Smooth muscle cell (in vitro differentiated cells): ENCODE results near the gene MYO5A. TPM values are rescaled to one million over a fixed set of nuclear protein-coding genes. Genes with fewer than 3 reads are reported as not detected.

Source experiments
- DNase-seq: peaks from one replicate; lab custom pipeline; 2025; ENCODE audit not compliant: unreplicated experiment; lab: John Stamatoyannopoulos, UW
- H2AFZ ChIP-seq: fragments of 200-600 bp; sonication (generic); 2 replicates; pipeline ENCODE4 v1.6.0; 2016; ENCODE audit warnings: antibody characterized with exemption, low read depth, mild to moderate bottlenecking
- H3F3A ChIP-seq: fragments of 200-600 bp; sonication (generic); 2 replicates; pipeline ENCODE4 v1.6.0; 2017; ENCODE audit warnings: antibody characterized with exemption, low read depth
- H3K27ac ChIP-seq: fragments of 200-600 bp; sonication (generic); 2 replicates; pipeline ENCODE4 v1.5.1; 2016; ENCODE audit warnings: low read depth, mild to moderate bottlenecking
- H3K27me3 ChIP-seq: fragments of 200-600 bp; sonication (generic); 2 replicates; pipeline ENCODE4 v1.6.1; 2016; ENCODE audit warnings: low read depth, mild to moderate bottlenecking
- H3K36me3 ChIP-seq: fragments of 200-600 bp; sonication (generic); 2 replicates; pipeline ENCODE4 v1.5.1; 2016; ENCODE audit warnings: low read depth
- H3K4me1 ChIP-seq: fragments of 200-600 bp; sonication (generic); 2 replicates; pipeline ENCODE4 v1.5.1; 2016; ENCODE audit warnings: low read depth
- H3K4me2 ChIP-seq: fragments of 200-600 bp; sonication (generic); 2 replicates; pipeline ENCODE4 v1.6.0; 2016; ENCODE audit warnings: mild to moderate bottlenecking
- H3K4me3 ChIP-seq: fragments of 200-600 bp; sonication (generic); 2 replicates; pipeline ENCODE4 v1.5.1; 2016; ENCODE audit warnings: mild to moderate bottlenecking
- H3K79me2 ChIP-seq: fragments of 200-600 bp; sonication (generic); 2 replicates; pipeline ENCODE4 v1.6.0; 2016; ENCODE audit warnings: low read depth, mild to moderate bottlenecking
- H3K9ac ChIP-seq: fragments of 200-600 bp; sonication (generic); 2 replicates; pipeline ENCODE4 v1.6.0; 2016; ENCODE audit warnings: low read depth
- H3K9me3 ChIP-seq: fragments of 200-600 bp; sonication (generic); replicated peaks from 2 replicates; pipeline ENCODE4 v1.5.1; 2016; ENCODE audit warnings: low read depth
- H4K20me1 ChIP-seq: fragments of 200-600 bp; sonication (generic); 2 replicates; pipeline ENCODE4 v1.6.0; 2016; ENCODE audit warnings: low read depth
- CTCF ChIP-seq: fragments of 200-600 bp; sonication (generic); IDR thresholded peaks from 2 replicates; pipeline ENCODE4 v1.5.1; 2017; ENCODE audit warnings: borderline replicate concordance, mild to moderate bottlenecking, antibody characterized with exemption; ENCODE audit not compliant: insufficient read depth, poor library complexity, severe bottlenecking
- WGBS: methylation state at CpG from one replicate; pipeline ENCODE4 v1.1.7; 2016; ENCODE audit warnings: low lambda C conversion rate; 5-methylcytosine and 5-hydroxymethylcytosine counted together
- polyA plus RNA-seq: library from polyadenylated mRNA; unstranded; fragments of >200 nt; fragmentation: Nextera tagmentation; extraction: Ambion mirVana; gene quantifications from 2 replicates; pipeline ENCODE4 v1.2.1, GENCODE V29; 2016
- total RNA-seq: library from RNA; depleted of rRNA; stranded (reverse); fragments of >200 nt; gene quantifications from 2 replicates; pipeline ENCODE4 v1.2.3, GENCODE V29; 2014

MYO5A gene
- total and polyA plus RNA-seq, 2 experiments from 2014 or later, result 29.4 to 68.8 TPM

- WGBS, result 64% methylated on average over 5 of the region's 5 CpGs
- Histone ChIP-seq H2AFZ (no peak overlapping the region), H3K9me3 (no peaks in the 10 kb centered on the region), H3K27me3 (no peaks in the 10 kb centered on the region), H4K20me1 (no peaks in the 10 kb centered on the region), H3K27ac (peak overlapping the region; percentile 44), H3K4me1 (no peaks in the 10 kb centered on the region), H3K79me2 (no peaks in the 10 kb centered on the region), H3K9ac (no peak overlapping the region), H3K36me3 (no peaks in the 10 kb centered on the region), H3K4me3 (no peak overlapping the region), H3F3A (no peaks in the 10 kb centered on the region), H3K4me2 (peak overlapping the region; percentile 29)
- no peak for DNase-seq
- TF ChIP-seq CTCF, result no peak
These were observed 191.4 kb downstream of the MYO5A start for GRCh38 chr15:52337198-52337853.

- no peak overlapping the region for H3K4me2 ChIP-seq
- TF ChIP-seq CTCF, result no peak
- H3K27ac ChIP-seq, result no peak overlapping the region
- H3K36me3 ChIP-seq, result no peaks in the 10 kb centered on the region
- 85% methylated on average over 4 of the region's 4 CpGs for WGBS
- DNase-seq, result no peak
- H3K9me3 ChIP-seq, result no peaks in the 10 kb centered on the region
- no peaks in the 10 kb centered on the region for H3K4me1 ChIP-seq
- H2AFZ ChIP-seq, result no peak overlapping the region
- H3K9ac ChIP-seq, result no peak overlapping the region
- H3K27me3 ChIP-seq, result no peaks in the 10 kb centered on the region
- no peak overlapping the region for H3K4me3 ChIP-seq
- H3K79me2 ChIP-seq, result no peaks in the 10 kb centered on the region
- no peaks in the 10 kb centered on the region for H4K20me1 ChIP-seq
- H3F3A ChIP-seq, result no peaks in the 10 kb centered on the region
These were observed 192.2 kb downstream of the MYO5A start for GRCh38 chr15:52336529-52336928.

- 79% methylated on average over 3 of the region's 3 CpGs for WGBS
- H3K36me3 ChIP-seq, result no peaks in the 10 kb centered on the region
- H3F3A ChIP-seq, result no peaks in the 10 kb centered on the region
- DNase-seq, result no peak
- H3K9ac ChIP-seq, result no peak overlapping the region
- no peaks in the 10 kb centered on the region for H4K20me1 ChIP-seq
- H3K4me2 ChIP-seq, result no peak overlapping the region
- H3K27me3 ChIP-seq, result no peaks in the 10 kb centered on the region
- H3K4me1 ChIP-seq, result no peaks in the 10 kb centered on the region
- H2AFZ ChIP-seq, result no peak overlapping the region
- H3K79me2 ChIP-seq, result no peaks in the 10 kb centered on the region
- no peak for TF ChIP-seq CTCF
- H3K4me3 ChIP-seq, result no peak overlapping the region
- H3K9me3 ChIP-seq, result no peaks in the 10 kb centered on the region
- peak overlapping the region; percentile 61 for H3K27ac ChIP-seq
These were observed 194.1 kb downstream of the MYO5A start for GRCh38 chr15:52334491-52335160.
